Measurements from ENCODE around the gene MED22.
"Not testable (repeated sequence)": the region's sequence is repeated elsewhere in the genome, so short reads cannot be mapped to it uniquely, and the experiment has no call there.

MED22 gene

GRCh38 chr9:133320421-133320881, 27.5 kb downstream of the MED22 start:
- no peak overlapping the region for H3K9ac ChIP-seq (ENCODE audit: low read length)
- no peak overlapping the region for H3K4me2 ChIP-seq (ENCODE audit: low read depth, low read length)
- H3K4me3 ChIP-seq (ENCODE audit: low read length) = no peak overlapping the region
- H4K20me1 ChIP-seq (ENCODE audit: insufficient read depth, low read length) = no peaks in the 10 kb centered on the region
- no peaks in the 10 kb centered on the region for H3K79me2 ChIP-seq (ENCODE audit: low read length)
- DNase-seq = no peak
- H3K36me3 ChIP-seq (replicated peaks; ENCODE audit: insufficient read depth, low read length) = no peaks in the 10 kb centered on the region
- TF ChIP-seq CTCF (IDR thresholded peaks at IDR 0.05; ENCODE audit: low read length) = no peak; the same call in 1 of the 2 replicates
- TF ChIP-seq EZH2phosphoT487 (IDR thresholded peaks at IDR 0.05; ENCODE audit: low read length) = no peak
- TF ChIP-seq EZH2 (optimal IDR thresholded peaks at IDR 0.05; ENCODE audit: low read depth, low read length) = no peak
- H3F3A ChIP-seq (ENCODE audit: insufficient read depth, low read length) = no peaks in the 10 kb centered on the region
- H3K27ac ChIP-seq (ENCODE audit: low read length) = no peak overlapping the region
- H3K9me3 ChIP-seq (replicated peaks; ENCODE audit: insufficient read depth, low read length) = no peaks in the 10 kb centered on the region
- H3K9me2 ChIP-seq (replicated peaks; ENCODE audit: insufficient read depth, low read length) = no peaks in the 10 kb centered on the region
- no peaks in the 10 kb centered on the region for H3K4me1 ChIP-seq (ENCODE audit: low read length)
- no peak overlapping the region for H2AFZ ChIP-seq (ENCODE audit: low read length)
- H3K27me3 ChIP-seq (replicated peaks; ENCODE audit: insufficient read depth, low read length) = peaks cover 82% of the 10 kb centered on the region

DNA sequence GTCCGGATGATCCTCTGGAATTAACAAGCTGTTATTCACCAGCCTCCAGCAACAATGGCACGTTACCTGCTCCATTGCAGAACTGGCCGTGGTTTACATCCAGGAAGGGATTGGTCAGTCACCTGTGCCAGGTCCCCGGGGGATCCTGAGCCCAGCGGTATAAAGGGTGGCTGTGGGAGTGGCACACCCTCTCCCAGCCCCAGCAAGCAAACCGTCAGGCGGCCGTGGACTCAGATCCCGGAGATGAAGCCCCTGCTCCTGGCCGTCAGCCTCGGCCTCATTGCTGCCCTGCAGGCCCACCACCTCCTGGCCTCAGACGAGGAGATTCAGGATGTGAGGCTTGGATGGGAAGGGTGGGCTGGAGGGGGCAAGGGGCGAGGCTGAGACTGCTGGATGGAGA, 30.4 kb downstream of the MED22 start:
- not testable (repeated sequence) for H3K9ac ChIP-seq (ENCODE audit: low read length); H3K9me2 ChIP-seq (replicated peaks; ENCODE audit: insufficient read depth, low read length); H4K20me1 ChIP-seq (ENCODE audit: insufficient read depth, low read length); H3K4me1 ChIP-seq (ENCODE audit: low read length); H3K4me3 ChIP-seq (ENCODE audit: low read length); DNase-seq; H3K9me3 ChIP-seq (replicated peaks; ENCODE audit: insufficient read depth, low read length); H2AFZ ChIP-seq (ENCODE audit: low read length); H3K4me2 ChIP-seq (ENCODE audit: low read depth, low read length); H3K36me3 ChIP-seq (replicated peaks; ENCODE audit: insufficient read depth, low read length); H3K79me2 ChIP-seq (ENCODE audit: low read length); H3K27ac ChIP-seq (ENCODE audit: low read length); H3F3A ChIP-seq (ENCODE audit: insufficient read depth, low read length)
- peaks cover 53% of the 10 kb centered on the region for H3K27me3 ChIP-seq (replicated peaks; ENCODE audit: insufficient read depth, low read length)

DNA sequence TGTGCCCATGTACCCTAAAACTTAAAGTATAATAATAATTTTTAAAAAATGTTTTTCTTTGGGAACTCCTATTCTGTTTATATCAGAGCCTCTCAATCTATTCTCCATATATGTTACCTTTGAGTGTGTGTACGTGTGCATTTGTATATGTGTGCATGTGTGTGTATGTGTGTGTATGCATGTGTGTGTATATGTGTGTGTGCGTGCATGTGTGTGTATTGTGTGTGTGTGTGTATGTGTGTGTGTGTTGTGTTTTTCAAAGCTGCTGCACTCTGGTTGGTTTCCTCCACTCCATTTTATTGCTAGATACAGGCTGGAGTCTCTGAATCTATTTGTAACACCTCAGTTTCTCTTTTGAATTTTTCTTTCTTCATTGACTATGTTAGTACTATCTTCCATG, 31.9 kb downstream of the MED22 start:
- H3K27me3 ChIP-seq (replicated peaks; ENCODE audit: insufficient read depth, low read length) = peaks cover 39% of the 10 kb centered on the region
- no peaks in the 10 kb centered on the region for H3K9me2 ChIP-seq (replicated peaks; ENCODE audit: insufficient read depth, low read length)
- H2AFZ ChIP-seq (ENCODE audit: low read length) = no peak overlapping the region
- H3F3A ChIP-seq (ENCODE audit: insufficient read depth, low read length) = no peaks in the 10 kb centered on the region
- H3K79me2 ChIP-seq (ENCODE audit: low read length) = no peaks in the 10 kb centered on the region
- no peak overlapping the region for H3K9ac ChIP-seq (ENCODE audit: low read length)
- no peak for DNase-seq
- no peak overlapping the region for H3K4me2 ChIP-seq (ENCODE audit: low read depth, low read length)
- no peak for TF ChIP-seq EZH2 (optimal IDR thresholded peaks at IDR 0.05; ENCODE audit: low read depth, low read length)
- no peak for TF ChIP-seq CTCF (IDR thresholded peaks at IDR 0.05; ENCODE audit: low read length)
- no peak for TF ChIP-seq EZH2phosphoT487 (IDR thresholded peaks at IDR 0.05; ENCODE audit: low read length)
- H3K4me1 ChIP-seq (ENCODE audit: low read length) = no peaks in the 10 kb centered on the region
- H3K4me3 ChIP-seq (ENCODE audit: low read length) = no peak overlapping the region
- H3K36me3 ChIP-seq (replicated peaks; ENCODE audit: insufficient read depth, low read length) = no peaks in the 10 kb centered on the region
- no peaks in the 10 kb centered on the region for H4K20me1 ChIP-seq (ENCODE audit: insufficient read depth, low read length)
- no peak overlapping the region for H3K27ac ChIP-seq (ENCODE audit: low read length)
- H3K9me3 ChIP-seq (replicated peaks; ENCODE audit: insufficient read depth, low read length) = no peaks in the 10 kb centered on the region

DNA sequence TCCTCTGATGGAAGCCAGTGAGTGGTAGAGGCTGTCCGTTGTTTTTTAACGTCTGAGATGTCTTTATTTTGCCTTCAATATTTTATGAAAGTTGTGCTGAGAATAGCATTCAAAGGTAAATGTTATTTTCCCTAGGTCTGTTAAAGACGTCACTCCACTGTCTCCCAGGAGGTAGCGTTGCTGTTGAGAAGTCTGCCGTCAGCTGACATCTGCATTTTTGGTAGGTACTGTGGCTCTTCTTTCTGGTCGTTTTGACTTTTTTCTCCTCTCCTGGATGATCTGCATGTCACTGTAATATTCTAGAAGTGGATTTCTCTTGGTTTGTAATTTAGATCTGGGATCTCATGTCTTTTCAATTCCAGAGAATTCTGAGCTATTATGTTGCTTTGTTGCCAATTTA, 38.3 kb downstream of the MED22 start:
- DNase-seq = no peak
- Histone ChIP-seq H3K4me2 (ENCODE audit: low read depth, low read length) (no peak overlapping the region), H3F3A (ENCODE audit: insufficient read depth, low read length) (no peaks in the 10 kb centered on the region), H3K79me2 (ENCODE audit: low read length) (no peaks in the 10 kb centered on the region), H2AFZ (ENCODE audit: low read length) (no peak overlapping the region), H3K36me3 (replicated peaks; ENCODE audit: insufficient read depth, low read length) (no peaks in the 10 kb centered on the region), H3K4me3 (ENCODE audit: low read length) (no peak overlapping the region), H3K9ac (ENCODE audit: low read length) (no peak overlapping the region), H3K27me3 (replicated peaks; ENCODE audit: insufficient read depth, low read length) (peaks cover 49% of the 10 kb centered on the region), H3K27ac (ENCODE audit: low read length) (no peak overlapping the region), H4K20me1 (ENCODE audit: insufficient read depth, low read length) (no peaks in the 10 kb centered on the region), H3K4me1 (ENCODE audit: low read length) (no peaks in the 10 kb centered on the region), H3K9me3 (replicated peaks; ENCODE audit: insufficient read depth, low read length) (no peaks in the 10 kb centered on the region), H3K9me2 (replicated peaks; ENCODE audit: insufficient read depth, low read length) (no peaks in the 10 kb centered on the region)
- TF ChIP-seq EZH2 (optimal IDR thresholded peaks at IDR 0.05; ENCODE audit: low read depth, low read length) = no peak
- no peak for TF ChIP-seq EZH2phosphoT487 (IDR thresholded peaks at IDR 0.05; ENCODE audit: low read length)
- no peak for TF ChIP-seq CTCF (IDR thresholded peaks at IDR 0.05; ENCODE audit: low read length)
